Measurements from ENCODE around the gene GPR173.

DNA sequence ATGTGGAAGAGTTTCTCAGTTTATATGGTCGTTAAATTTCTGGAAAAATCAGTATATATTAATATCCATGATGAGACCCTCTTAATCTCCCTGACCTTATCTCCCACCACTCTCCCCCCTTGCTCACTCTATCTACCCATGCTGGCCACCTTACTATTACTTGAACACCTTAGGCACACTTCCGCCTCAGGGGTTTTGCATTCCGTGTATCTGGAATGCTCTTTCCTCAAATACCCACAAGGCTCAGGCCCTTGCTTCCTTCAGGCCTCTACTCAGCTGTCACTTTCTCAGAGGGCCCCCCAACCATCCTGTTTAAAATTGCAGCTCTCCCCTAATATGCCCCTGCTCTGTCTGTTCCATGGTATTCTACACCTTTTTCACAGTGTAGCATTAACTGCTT, 47.2 kb downstream of the GPR173 start:
- TF ChIP-seq, protein P1, sequence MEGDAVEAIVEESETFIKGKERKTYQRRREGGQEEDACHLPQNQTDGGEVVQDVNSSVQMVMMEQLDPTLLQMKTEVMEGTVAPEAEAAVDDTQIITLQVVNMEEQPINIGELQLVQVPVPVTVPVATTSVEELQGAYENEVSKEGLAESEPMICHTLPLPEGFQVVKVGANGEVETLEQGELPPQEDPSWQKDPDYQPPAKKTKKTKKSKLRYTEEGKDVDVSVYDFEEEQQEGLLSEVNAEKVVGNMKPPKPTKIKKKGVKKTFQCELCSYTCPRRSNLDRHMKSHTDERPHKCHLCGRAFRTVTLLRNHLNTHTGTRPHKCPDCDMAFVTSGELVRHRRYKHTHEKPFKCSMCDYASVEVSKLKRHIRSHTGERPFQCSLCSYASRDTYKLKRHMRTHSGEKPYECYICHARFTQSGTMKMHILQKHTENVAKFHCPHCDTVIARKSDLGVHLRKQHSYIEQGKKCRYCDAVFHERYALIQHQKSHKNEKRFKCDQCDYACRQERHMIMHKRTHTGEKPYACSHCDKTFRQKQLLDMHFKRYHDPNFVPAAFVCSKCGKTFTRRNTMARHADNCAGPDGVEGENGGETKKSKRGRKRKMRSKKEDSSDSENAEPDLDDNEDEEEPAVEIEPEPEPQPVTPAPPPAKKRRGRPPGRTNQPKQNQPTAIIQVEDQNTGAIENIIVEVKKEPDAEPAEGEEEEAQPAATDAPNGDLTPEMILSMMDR (IDR thresholded peaks at IDR 0.05; ENCODE audit: insufficient read depth, low read length, poor library complexity, severe bottlenecking) = no peak
- no peak for TF ChIP-seq EZH2phosphoT487 (conservative IDR thresholded peaks at IDR 0.05; ENCODE audit: low read length)

Measured in SU-DHL-6 (cell line).